GDM1 (cell line): ENCODE data around the gene C19orf47.
"Not testable (repeated sequence)": the region's sequence is repeated elsewhere in the genome, so short reads cannot be mapped to it uniquely, and the experiment has no call there.

Source experiments
- DNase-seq: peaks from one replicate; lab custom pipeline; 2025; lab: John Stamatoyannopoulos, UW

C19orf47 gene

DNA sequence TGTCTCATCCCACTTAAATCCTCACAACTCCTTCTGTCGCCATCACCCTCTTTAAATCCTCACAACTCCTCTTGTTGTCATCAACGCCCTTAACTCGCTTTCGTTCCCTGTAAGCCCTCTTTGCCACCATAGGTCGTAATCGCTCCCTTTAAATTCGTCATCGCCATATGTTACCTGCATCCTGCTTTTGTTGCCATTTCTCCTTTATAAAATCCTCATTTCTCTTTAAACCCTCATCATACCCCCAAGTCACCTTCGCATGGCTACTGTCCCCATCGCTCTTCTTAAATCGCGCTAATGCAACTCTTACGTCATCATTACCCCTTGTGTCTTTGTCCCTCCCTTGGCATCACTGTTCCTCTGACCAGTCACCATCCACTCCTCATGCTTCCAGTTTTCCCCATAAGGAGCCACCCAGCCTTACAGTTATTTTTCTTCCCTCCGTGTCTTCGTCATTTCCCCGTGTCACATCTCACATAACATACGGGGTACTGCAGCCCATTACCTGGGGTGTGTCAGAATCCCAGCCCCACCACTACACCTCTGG lies 837 bp upstream of the C19orf47 start:
- no peak for DNase-seq

DNA sequence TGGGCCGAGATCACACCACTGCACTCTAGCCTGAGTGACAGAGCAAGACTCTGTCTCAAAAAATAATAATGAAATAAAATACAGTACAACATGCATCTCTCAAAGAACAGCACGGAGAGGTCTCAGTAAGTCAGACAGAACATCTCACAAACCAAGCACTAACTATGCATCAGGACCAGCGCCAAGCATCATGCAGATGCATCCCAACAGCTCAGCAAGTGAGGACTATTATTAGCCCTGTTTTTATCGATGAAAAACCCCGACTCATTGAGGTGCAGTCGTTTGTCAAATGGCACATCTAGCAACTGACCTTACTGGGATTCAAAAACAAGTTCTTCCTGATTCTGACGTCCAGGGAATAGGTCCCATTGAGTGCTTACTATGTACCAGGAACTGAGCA lies 3.8 kb downstream of the C19orf47 start:
- DNase-seq = no peak

DNA sequence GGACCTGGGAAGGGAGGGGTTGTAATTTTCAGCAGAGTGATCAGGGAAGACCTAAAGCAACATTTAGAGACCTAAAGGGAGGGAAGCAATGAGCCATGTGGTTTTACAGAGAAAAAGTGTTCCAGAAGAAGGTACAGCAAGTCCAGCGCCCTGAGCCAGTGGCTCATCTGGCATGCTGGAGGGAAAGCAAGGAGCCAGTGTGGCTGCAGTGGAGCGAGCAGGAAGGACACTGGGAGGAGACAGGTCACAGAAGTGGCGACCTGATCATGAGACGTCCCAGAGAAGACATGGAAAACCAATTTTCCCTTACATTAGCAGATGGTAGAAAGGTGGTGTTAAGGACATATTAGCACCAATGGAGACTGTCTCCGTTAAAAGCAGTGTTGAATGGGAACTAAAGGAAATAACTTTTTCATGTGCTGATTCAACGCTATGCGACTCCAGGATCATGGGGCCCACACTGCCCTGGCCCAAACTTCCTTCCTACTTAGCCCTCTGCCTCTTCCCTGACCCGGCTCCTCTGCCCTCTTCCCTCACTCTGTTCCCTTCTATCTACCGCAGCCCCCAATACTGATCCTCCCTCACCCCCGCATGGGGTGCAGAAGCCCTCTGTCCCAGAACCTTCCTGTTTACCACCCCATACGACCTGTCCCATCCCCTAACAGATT lies 5.4 kb downstream of the C19orf47 start:
- no peak for DNase-seq

DNA sequence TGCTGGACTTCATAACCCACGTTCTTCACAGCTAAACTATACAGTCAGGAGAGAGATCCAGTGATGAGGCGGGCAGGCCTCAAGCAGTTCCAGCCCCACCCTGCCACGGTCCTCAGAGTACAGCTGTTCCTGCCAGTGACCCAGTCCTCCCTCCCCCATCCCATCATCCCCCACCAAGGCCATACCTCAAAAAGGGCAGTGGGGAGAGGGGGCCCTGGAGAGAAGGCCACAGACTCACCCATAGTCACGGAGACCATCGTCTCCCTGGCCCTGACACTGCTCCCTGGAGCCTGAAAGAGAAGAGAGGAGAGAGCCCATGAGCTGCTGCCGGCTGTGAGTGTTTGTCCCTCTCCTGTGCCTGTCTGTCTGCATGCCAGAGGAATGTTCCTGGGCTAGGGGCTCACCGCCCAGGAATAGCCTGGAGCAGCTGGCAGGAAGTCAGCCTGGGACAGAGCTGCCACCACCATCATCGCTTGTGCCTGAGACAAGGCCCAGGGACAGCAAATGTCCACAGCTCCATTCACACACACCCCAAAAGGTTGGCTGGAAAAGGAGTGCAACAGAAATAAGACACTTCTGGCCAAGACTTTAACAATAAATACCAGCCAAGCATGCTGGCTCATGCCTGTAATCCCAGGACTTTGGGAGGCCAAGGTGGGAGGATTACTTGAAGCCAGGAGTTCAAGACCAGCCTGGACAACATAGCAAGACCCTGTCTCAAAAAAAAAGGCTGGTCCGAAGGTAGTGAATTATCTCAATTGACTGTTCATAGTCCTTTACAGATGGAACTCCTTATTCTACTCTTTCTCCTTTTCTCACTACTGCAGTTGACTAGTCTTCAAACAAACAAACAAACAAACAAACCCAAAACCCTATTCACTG lies 6.4 kb downstream of the C19orf47 start:
- no peak for DNase-seq

DNA sequence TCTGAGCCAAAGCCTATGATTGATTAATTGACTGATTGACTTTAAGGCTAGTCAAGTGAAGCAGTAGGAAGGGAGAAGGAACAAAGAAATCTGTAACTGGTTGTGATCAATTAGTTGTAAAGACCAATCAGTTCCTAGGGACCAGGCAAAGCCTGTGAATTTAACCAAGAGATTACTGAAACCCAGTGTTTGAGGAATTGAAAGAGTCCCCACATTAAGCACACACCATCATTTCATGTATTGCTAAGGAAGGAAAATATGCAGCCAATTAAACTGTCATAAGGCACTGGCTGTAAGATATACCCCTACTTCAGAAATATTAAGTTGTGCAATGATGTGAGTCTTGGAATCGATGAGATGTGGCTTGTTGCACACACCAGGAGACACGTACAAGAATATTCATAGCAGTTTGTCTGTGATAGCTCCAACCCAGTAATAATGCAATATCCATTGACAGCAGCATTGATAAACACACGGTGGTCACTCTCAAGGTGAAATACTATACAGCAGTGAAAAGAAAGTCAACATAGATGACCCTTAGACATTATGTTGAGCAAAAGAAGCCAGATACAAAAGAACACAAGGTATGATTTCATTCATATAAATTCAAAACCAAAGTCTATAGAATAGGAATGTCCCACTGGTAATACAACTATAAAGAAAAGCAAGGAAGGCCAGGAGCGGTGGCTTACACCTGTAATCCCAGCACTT lies 9.0 kb downstream of the C19orf47 start:
- no peak for DNase-seq

DNA sequence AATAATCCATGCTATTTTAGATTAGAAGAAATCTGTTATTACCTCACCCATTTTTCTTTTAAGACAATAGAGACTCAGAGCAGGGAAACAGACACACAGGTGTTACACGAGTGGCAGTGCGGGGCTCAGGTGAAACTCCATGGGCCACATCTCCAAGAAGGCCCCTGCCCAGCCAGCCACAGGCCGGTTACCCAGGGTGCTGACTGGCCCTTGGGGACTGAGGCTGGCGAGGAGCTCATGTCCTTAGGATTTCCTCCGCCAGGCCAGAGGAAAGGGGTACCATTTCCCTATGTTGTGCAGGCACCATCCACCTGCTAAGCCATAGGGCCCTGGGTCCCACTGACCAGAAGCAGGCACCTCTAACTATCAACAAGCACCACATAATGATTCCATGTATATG lies 10.6 kb downstream of the C19orf47 start:
- DNase-seq = no peak

DNA sequence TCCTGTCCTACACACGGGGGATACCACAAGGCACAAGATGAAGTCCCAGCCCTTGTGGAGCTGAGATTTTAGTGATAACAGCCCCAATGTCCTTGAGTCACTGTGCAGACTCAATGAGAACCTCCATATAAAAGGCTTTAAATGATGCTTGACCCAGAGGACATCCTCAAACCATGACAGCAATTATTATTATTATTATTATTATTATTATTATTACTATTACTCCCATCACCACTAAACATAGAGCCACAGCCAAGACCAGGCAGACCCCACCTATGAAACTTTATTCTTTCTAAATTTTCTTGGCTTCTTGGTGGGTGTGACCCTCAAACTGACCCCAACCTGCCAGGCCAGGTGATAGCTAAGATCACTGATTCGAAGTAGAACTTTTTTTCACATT lies 11.1 kb downstream of the C19orf47 start:
- no peak for DNase-seq

DNA sequence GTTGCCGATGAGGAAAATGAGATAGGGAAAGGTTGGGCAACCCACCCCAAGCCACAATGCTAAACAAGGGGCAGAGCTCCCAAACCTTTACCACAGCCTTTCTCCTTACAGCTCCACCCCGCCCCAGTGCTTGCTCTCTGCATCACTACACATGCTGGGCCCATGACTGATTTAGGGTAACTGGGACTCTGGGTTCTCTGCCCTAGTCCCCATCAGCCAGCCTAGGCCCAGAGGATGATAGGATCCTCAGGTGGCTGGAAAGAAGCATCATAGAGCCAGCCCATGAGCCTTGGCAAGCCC lies 11.6 kb downstream of the C19orf47 start:
- no peak for DNase-seq

DNA sequence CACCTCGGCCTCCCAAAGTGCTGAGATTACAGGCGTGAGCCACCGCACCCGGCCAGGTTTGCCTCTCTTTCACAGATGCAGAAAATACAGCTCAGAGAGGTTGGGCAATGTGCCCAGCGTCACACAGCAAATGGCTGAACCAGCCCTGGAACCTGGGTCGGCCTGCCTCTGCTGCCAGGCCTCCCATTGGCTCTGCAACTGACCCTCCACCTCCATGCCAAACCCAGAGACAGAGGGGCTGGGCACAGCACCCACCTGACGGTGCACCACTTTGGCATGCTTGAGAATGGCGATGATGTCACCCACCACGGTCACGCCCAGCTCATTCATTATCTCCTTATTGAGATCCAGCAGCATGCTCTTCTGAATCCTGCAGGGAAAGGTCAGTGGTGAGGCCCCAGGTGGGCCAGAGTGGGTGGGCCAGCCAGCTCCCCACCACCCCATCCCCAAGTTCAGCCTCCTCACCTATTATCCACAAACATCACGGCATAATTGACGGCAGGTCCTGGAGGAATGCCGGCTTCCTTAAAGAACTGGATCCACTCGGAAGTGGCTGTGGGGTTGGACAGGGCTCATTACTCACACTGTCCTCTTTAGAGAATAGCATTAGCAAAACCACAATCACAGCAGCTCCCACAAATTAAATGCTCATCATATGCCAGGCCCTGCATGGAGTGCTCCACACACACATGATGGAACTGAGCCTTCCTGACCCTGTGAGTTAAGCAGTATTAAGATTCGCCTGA lies 12.2 kb downstream of the C19orf47 start:
- DNase-seq = no peak

DNA sequence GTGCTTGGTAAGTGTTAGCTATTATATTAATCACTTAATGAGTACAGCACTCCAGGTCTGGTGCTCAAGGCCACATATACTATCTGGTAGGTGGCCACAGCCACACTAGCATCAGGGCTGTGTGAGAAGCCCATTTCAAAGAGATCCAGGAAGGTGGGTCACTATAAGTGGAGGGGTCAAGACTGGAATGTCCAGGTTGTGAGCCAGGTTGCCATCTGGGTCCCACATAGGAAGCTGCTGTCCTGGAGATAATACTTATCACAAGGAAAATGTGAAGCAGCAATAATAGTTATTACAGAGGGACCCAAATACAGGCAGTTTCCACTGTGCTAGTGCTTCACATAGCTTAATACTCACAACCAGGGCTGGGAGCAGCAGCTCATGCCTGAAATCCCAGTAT lies 13.1 kb downstream of the C19orf47 start:
- no peak for DNase-seq

DNA sequence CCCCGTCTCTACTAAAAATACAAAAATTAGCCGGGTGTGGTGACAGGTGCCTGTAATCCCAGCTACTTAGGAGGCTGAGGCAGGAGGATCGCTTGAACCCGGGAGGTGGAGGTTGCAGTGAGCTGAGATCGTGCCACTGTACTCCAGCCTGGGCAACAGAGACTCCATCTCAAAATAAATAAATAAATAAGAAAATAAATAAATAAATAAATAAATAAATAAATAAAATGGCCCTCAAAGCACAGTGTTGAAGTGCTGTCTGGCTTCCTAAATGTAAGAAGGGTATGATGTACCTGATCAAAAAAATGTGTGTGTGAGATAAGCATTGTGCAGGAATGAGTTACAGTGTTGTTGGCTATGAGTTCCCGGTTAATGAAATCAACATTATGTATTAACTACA lies 15.1 kb downstream of the C19orf47 start:
- not testable (repeated sequence) for DNase-seq

DNA sequence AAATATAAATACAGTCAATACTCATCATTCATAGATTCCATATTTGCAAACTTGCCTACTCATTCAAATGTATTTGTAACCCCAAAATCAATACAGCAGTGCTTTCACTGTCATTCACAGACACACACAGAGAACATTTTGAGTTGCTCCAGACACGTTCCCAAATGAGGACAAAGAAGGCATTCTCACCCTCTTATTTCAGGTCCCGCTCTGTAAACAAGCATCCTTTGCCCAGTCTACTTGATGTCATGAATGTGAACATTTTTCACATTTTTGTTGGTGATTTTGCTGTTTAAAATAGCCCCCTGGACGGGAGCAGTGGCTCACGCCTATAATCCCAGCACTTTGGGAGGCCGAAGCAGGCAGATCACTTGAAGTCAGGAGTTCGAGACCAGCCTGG lies 15.5 kb downstream of the C19orf47 start:
- no peak for DNase-seq

DNA sequence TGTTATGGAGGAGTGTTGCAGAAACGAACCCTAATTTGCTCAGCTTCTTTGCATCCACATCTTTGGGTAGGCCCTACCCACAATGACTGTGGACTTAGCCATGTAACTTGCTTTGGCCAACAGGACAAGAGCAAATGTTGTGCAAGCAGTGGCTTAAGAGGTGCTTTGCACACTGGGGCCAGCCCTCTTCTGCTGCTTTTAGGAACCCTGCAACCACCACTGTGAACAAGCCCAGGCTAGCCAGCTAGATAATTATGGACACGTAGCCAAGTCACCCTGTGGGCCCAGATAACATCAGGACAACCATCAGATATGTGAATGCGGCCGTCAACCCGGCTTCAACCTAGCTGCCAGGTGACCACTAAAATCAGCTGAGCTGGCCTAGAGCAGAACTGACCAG lies 17.1 kb downstream of the C19orf47 start:
- no peak for DNase-seq

DNA sequence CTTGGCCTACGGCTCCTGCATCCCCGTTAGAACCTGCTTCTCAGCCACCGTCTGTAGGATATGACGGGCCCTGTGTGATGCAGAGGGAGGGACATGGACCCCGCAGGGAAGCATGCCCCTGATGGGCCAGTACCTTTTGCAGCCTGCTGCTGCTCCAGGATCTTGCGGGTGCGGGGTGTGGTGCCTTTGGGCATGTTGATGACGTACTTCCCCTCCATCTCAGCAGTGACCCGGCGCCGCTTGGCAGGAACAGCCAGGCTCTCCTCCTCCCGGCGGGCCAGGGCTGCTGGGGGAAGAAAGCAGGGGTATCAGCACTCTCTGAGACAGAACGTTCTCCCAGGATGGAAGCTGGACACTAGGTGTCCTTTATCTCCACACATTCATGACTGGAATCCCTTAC lies 22.0 kb downstream of the C19orf47 start:
- DNase-seq = no peak

DNA sequence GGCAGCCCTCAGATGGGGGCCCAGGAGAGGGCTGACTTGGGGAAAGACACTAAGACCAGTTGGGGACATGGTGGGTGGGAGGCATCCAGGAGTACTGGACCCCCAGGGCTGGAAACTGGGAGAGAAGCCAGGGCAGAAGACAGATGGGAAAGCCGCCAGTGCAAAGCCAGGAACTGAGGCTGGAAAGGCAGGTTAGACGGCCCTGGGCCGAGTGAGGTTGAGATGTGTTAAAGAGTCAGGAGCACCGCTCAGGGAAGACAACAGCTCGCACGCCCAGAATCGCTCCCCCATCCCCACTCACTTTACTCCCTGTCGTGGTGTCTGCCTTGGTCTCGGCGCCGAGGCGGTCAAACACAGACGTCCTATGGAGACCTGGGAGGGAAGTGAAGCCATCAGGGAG lies 24.5 kb downstream of the C19orf47 start:
- no peak for DNase-seq

DNA sequence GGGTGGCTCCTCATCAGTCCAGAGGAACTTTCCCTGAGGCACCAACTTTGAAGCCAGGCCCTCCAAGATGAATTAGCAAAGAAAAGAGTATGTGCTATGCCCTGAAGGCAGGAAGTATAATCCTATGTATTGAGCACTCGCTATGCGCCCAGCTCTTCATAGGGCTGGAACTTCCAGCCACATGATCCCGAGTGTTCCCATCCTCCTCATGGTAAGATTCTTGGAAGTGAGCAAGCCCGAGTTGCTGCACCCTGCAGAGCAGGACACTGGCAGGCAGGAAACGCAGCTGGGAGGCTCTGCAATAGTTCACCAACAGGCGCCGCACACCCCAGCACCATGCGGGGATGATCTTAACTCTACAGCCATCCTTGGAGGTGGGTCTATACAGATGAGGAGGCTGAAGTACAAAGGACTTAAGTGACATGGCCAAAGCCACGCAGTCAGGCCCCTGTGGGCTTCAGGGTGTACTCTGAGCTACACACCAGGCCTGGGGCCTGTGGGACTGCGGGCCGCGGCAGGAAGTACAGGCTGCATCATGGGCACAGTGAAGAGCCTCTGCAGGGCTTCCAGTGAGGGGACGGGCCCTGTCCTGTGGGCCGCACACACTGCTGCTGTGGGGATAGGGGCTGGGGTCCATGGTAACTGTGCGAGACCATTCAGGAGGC lies 25.1 kb downstream of the C19orf47 start:
- DNase-seq = no peak

DNA sequence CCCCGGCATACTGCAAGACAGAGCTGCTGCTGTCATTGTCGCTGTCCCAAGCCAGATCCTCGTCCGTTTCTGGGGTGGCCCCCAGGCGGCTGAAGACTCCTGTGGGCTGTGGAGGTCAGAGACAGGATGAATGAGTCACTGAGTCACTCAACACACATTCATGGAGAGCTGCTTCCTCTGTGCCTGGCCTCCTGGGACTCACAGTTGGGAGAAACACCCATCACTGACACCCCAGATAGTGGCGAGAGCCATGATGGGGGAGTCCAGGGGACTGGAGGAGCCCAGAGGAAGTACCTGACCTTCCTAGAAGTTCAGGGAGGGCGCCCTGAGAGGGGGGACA lies 26.0 kb downstream of the C19orf47 start:
- no peak for DNase-seq

DNA sequence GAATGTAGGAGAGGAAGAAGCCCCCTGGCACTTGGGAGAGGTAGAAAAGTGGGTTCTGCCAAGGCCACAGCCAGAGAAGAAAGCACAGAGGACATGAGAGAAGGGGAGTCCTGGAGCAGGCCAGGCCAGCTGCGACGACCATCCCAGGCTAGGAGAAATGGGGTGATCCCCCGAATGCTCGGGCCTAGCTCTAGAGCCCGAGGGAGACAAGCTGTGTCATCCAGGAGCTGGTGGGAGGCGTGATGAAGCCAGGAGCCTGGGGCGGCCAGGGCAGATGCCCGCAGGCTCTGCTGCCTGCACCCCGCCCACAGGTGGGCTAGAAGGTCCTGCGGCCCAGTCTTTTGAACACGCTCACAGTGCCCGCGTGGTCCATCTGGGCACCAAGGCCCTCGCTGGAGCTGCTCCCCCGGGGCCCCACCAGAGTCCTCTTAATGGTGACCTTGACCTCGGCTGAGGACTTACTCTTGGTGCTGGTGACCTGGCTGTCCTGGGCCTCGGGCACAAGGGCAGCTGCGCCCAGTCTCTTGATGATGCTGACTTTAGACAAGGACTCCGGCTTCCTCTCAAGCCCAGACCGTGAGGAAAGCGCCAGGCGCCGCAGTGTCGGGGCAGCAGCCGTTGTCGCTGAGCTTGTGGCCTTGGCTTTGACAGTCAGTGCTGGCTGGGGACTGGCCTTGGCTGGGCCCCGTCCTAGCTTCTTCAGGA lies 26.5 kb downstream of the C19orf47 start:
- DNase-seq = no peak

DNA sequence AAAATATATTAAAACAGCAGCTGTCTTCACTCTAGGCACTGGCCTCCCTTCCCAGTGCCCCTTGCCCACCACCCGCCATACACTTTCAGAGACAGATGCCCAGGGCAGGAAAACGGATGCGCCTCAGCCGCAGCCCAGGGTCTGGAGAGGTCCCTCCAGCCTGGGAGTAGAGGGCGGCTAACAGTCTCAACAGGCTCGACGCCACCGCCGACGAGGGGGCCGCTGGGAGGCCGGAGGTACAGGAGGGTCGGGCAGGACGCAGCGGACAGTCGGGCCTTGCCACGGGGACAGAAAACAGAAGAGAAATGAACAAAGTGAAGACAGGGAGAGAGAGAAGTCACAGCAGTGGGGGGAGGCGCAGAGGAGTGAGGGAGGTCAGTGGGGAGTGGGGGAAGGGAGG lies 27.1 kb downstream of the C19orf47 start:
- no peak for DNase-seq

DNA sequence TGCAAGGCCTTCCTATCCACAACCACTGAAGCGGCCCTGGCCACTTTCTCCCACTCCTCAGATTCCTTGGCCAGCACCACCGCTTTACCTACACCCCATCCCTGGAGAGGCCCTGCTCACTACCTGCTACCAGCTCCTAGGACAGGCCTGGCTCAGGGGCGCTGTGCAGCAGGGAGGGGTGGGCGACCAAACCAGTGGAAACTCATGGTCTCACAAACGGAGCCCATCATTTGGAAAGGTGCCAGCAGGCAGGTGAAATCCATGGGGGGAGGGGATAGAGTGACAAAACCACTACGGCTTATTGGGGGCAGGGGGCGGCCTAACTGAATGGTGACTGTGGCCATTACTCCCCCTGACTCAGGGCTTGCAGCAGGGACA lies 27.6 kb downstream of the C19orf47 start:
- no peak for DNase-seq

DNA sequence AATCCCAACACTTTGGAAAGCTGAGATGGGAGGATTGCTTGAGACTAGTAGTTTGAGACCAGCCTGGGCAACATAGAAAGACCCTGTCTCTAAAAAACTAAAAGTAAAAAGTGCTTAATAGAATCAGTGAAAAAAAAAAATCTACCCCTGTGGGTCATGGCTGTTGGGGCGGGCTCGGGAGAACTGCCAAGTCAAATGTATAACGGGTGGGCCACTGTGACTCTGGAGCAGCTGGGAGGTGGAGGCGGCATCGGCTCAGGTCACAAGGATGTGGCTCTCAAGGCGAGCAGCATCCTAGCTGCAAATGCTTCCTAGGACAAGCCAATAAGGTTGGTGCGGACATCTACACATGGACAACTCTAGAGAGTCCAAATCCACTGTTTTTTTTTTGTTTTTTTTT lies 30.9 kb downstream of the C19orf47 start:
- DNase-seq = no peak
